ENCODE measurements around the gene AP2A1. TPM values are rescaled to one million over a fixed set of nuclear protein-coding genes. Genes with fewer than 3 reads are reported as not detected.
A peak's percentile ranks its signal among the peaks of the same experiment; 100 is the strongest.

The AP2A1 gene
- total RNA-seq, 1 donor from 2014 or later = 98.9 TPM

- TF ChIP-seq CTCF (IDR thresholded peaks at IDR 0.05; ENCODE audit: insufficient read depth, low read length, poor library complexity, severe bottlenecking) = no peak
- DNase-seq (ENCODE audit: low read depth) = no peak
- no peak overlapping the region for H3K4me3 ChIP-seq (ENCODE audit: low read depth, low read length)
- H3K36me3 ChIP-seq (ENCODE audit: control insufficient read depth, insufficient read depth, low read length) = no peaks in the 10 kb centered on the region
- no peaks in the 10 kb centered on the region for H3K27me3 ChIP-seq (ENCODE audit: control insufficient read depth, insufficient read depth, low read length)
These were observed 13.1 kb downstream of the AP2A1 start for GRCh38 chr19:49779731-49780555.

GRCh38 chr19:49780861-49781260 lies 14.1 kb downstream of the AP2A1 start:
- H3K4me3 ChIP-seq (ENCODE audit: low read depth, low read length) = no peak overlapping the region
- DNase-seq (ENCODE audit: low read depth) = no peak
- no peaks in the 10 kb centered on the region for H3K36me3 ChIP-seq (ENCODE audit: control insufficient read depth, insufficient read depth, low read length)
- no peak for TF ChIP-seq CTCF (IDR thresholded peaks at IDR 0.05; ENCODE audit: insufficient read depth, low read length, poor library complexity, severe bottlenecking)
- H3K27me3 ChIP-seq (ENCODE audit: control insufficient read depth, insufficient read depth, low read length) = no peaks in the 10 kb centered on the region

GRCh38 chr19:49781394-49781793 lies 14.6 kb downstream of the AP2A1 start:
- Histone ChIP-seq H3K4me3 (ENCODE audit: low read depth, low read length) (no peak overlapping the region), H3K27me3 (ENCODE audit: control insufficient read depth, insufficient read depth, low read length) (no peaks in the 10 kb centered on the region), H3K36me3 (ENCODE audit: control insufficient read depth, insufficient read depth, low read length) (no peaks in the 10 kb centered on the region)
- DNase-seq (ENCODE audit: low read depth) = no peak
- TF ChIP-seq CTCF (IDR thresholded peaks at IDR 0.05; ENCODE audit: insufficient read depth, low read length, poor library complexity, severe bottlenecking) = no peak

- no peak overlapping the region for H3K4me3 ChIP-seq (ENCODE audit: low read depth, low read length)
- TF ChIP-seq CTCF (IDR thresholded peaks at IDR 0.05; ENCODE audit: insufficient read depth, low read length, poor library complexity, severe bottlenecking) = no peak
- H3K27me3 ChIP-seq (ENCODE audit: control insufficient read depth, insufficient read depth, low read length) = no peaks in the 10 kb centered on the region
- DNase-seq (ENCODE audit: low read depth) = no peak
- no peaks in the 10 kb centered on the region for H3K36me3 ChIP-seq (ENCODE audit: control insufficient read depth, insufficient read depth, low read length)
These were observed 15.7 kb downstream of the AP2A1 start for GRCh38 chr19:49782515-49782914.

GRCh38 chr19:49786376-49786820 lies 19.6 kb downstream of the AP2A1 start:
- no peaks in the 10 kb centered on the region for H3K27me3 ChIP-seq (ENCODE audit: control insufficient read depth, insufficient read depth, low read length)
- DNase-seq (ENCODE audit: low read depth) = peak; percentile 34
- no peaks in the 10 kb centered on the region for H3K36me3 ChIP-seq (ENCODE audit: control insufficient read depth, insufficient read depth, low read length)
- no peak overlapping the region for H3K4me3 ChIP-seq (ENCODE audit: low read depth, low read length)
- TF ChIP-seq CTCF (IDR thresholded peaks at IDR 0.05; ENCODE audit: insufficient read depth, low read length, poor library complexity, severe bottlenecking) = no peak

GRCh38 chr19:49787746-49788145 lies 20.9 kb downstream of the AP2A1 start:
- H3K4me3 ChIP-seq (ENCODE audit: low read depth, low read length) = no peak overlapping the region
- H3K36me3 ChIP-seq (ENCODE audit: control insufficient read depth, insufficient read depth, low read length) = no peaks in the 10 kb centered on the region
- TF ChIP-seq CTCF (IDR thresholded peaks at IDR 0.05; ENCODE audit: insufficient read depth, low read length, poor library complexity, severe bottlenecking) = no peak
- DNase-seq (ENCODE audit: low read depth) = no peak
- H3K27me3 ChIP-seq (ENCODE audit: control insufficient read depth, insufficient read depth, low read length) = no peaks in the 10 kb centered on the region
